Measurements from ENCODE around the gene CCDC171. TPM values are rescaled to one million over a fixed set of nuclear protein-coding genes. Genes with fewer than 3 reads are reported as not detected.

Gene CCDC171
- total and polyA plus RNA-seq, 2 of the 13 experiments (the other 11 are each of a cell fraction or from before 2014, with no cell fraction given), result 0.95 to 2.5 TPM

GRCh38 chr9:15510789-15511575 is 41.9 kb upstream of the CCDC171 start, which contains the start of gene PSIP1 (continued):
- TF ChIP-seq FIP1L1 (IDR thresholded peaks at IDR 0.05; ENCODE audit: borderline replicate concordance, insufficient read depth, low read depth, low read length), result no peak
- TF ChIP-seq DMAP1 (CRISPR knock-in tag; IDR thresholded peaks at IDR 0.05), result peak; percentile 31; the same call in 1 of the 2 replicates
- TF ChIP-seq ZNF230 (CRISPR knock-in tag; IDR thresholded peaks at IDR 0.05), result peak; percentile 82; the same call in 1 of the 2 replicates
- no peak; the same call in 1 of the 2 replicates for TF ChIP-seq ZNF839 (CRISPR knock-in tag; IDR thresholded peaks at IDR 0.05; ENCODE audit: borderline replicate concordance)
- no peak for TF ChIP-seq TCF7L2 (IDR thresholded peaks at IDR 0.05; ENCODE audit: low read depth, low read length)
- TF ChIP-seq EHMT2 (IDR thresholded peaks at IDR 0.05; ENCODE audit: borderline replicate concordance, low read depth, low read length), result no peak
- no peak for TF ChIP-seq DBP (CRISPR knock-in tag; IDR thresholded peaks at IDR 0.05; ENCODE audit: not compliant biosample characterization)
- no peak for TF ChIP-seq JDP2 (CRISPR knock-in tag; IDR thresholded peaks at IDR 0.05; ENCODE audit: borderline replicate concordance)
- TF ChIP-seq NCOR1 (IDR thresholded peaks at IDR 0.05; ENCODE audit: borderline replicate concordance, low read length), result no peak
- peak; percentile 85; the same call in 1 of the 2 replicates for TF ChIP-seq SP4 (CRISPR knock-in tag; IDR thresholded peaks at IDR 0.05)
- no peak for TF ChIP-seq TRAFD1 (CRISPR knock-in tag; IDR thresholded peaks at IDR 0.05; ENCODE audit: borderline replicate concordance)
- no peak; the same call in 1 of the 2 replicates for TF ChIP-seq ZBTB25 (CRISPR knock-in tag; IDR thresholded peaks at IDR 0.05)
- TF ChIP-seq RXRB (CRISPR knock-in tag; IDR thresholded peaks at IDR 0.05; ENCODE audit: borderline replicate concordance), result peak; percentile 27; the same call in 1 of the 2 replicates
- TF ChIP-seq SMAD9 (CRISPR knock-in tag; IDR thresholded peaks at IDR 0.05), result no peak
- 0 out of 2 replicates have a peak, but pooled peaks have one; percentile 31 for TF ChIP-seq LBX2 (CRISPR knock-in tag; IDR thresholded peaks at IDR 0.05; ENCODE audit: borderline replicate concordance)
- TF ChIP-seq ZNF337 (CRISPR knock-in tag; IDR thresholded peaks at IDR 0.05; ENCODE audit: borderline replicate concordance, low read depth), result no peak
- TF ChIP-seq MAFK (conservative IDR thresholded peaks at IDR 0.05 in 1 of 2, IDR thresholded peaks at IDR 0.05 in 1 of 2; ENCODE audit: low read length in 2 of 2), result no peak
- TF ChIP-seq ZNF552 (CRISPR knock-in tag; IDR thresholded peaks at IDR 0.05; ENCODE audit: borderline replicate concordance), result 0 out of 2 replicates have a peak, but pooled peaks have one; percentile 57
- no peak for TF ChIP-seq TERF1 (CRISPR knock-in tag; IDR thresholded peaks at IDR 0.05)
- TF ChIP-seq SMARCE1 (IDR thresholded peaks at IDR 0.05; ENCODE audit: borderline replicate concordance), result no peak
- peak; percentile 90 for TF ChIP-seq ZNF329 (CRISPR knock-in tag; IDR thresholded peaks at IDR 0.05; ENCODE audit: low read depth)
- TF ChIP-seq HNRNPLL (IDR thresholded peaks at IDR 0.05; ENCODE audit: low read depth, low read length, poor library complexity, severe bottlenecking), result peak; percentile 99
- no peak for TF ChIP-seq RARG (CRISPR knock-in tag; IDR thresholded peaks at IDR 0.05; ENCODE audit: low read depth)
- peak; percentile 30; the same call in 1 of the 2 replicates for TF ChIP-seq KDM5A (IDR thresholded peaks at IDR 0.05; ENCODE audit: borderline replicate concordance, low read length)

Measured in HepG2 (cell line).